Measurements from ENCODE around the gene TTC28. TPM values are rescaled to one million over a fixed set of nuclear protein-coding genes. Genes with fewer than 3 reads are reported as not detected.

The TTC28 gene
- total and polyA plus RNA-seq, 12 donors, result 2.1 to 27.7 (median 20.4) TPM

- no peak for TF ChIP-seq CTCF (IDR thresholded peaks at IDR 0.05)
- no peak for ATAC-seq
- intact Hi-C loops (cut with DNase I), result loop anchor here in 1 of 10 donors (10.0 kb wide), 1 partner anchor 1260 kb away; no protein-coding TSS in a partner anchor
- DNase-seq, result no peak
- Histone ChIP-seq H3K4me1 (peaks cover under 1 to 32% (median 13%) of the 10 kb centered on the region in 9 donors), H3K36me3 (peaks cover 0 to 37% (median 0%) of the 10 kb centered on the region in 9 donors), H3K9me3 (no peaks in the 10 kb centered on the region), H3K27ac (no peak overlapping the region), H3K4me3 (no peak overlapping the region), H3K27me3 (no peaks in the 10 kb centered on the region)
- 92 to 93% methylated on average over 18 of the region's 18 CpGs for WGBS, 2 donors
Observed at GRCh38 chr22:28014211-28015045, 665.2 kb downstream of the TTC28 start.

GRCh38 chr22:28013611-28014010 lies 666.0 kb downstream of the TTC28 start:
- Histone ChIP-seq H3K9me3 (no peaks in the 10 kb centered on the region), H3K27ac (no peak overlapping the region), H3K4me1 (peaks cover 4 to 32% (median 17%) of the 10 kb centered on the region in 9 donors), H3K36me3 (peaks cover 0 to 37% (median 0%) of the 10 kb centered on the region in 9 donors), H3K4me3 (no peak overlapping the region), H3K27me3 (no peaks in the 10 kb centered on the region)
- ATAC-seq (no peak), DNase-seq (no peak)
- WGBS, 2 donors, result 93 to 94% methylated on average over 12 of the region's 12 CpGs
- intact Hi-C loops (cut with DNase I), result loop anchor here in 1 of 10 donors (10.0 kb wide), 1 partner anchor 1259 kb away; no protein-coding TSS in a partner anchor
- no peak for TF ChIP-seq CTCF (IDR thresholded peaks at IDR 0.05)

- H3K27me3 ChIP-seq, result no peaks in the 10 kb centered on the region
- peaks cover 4 to 30% (median 17%) of the 10 kb centered on the region in 9 donors for H3K4me1 ChIP-seq
- no peak overlapping the region for H3K4me3 ChIP-seq
- intact Hi-C loops (cut with DNase I), result loop anchor here in 1 of 10 donors (10.0 kb wide), 1 partner anchor 1258 kb away; no protein-coding TSS in a partner anchor
- no peaks in the 10 kb centered on the region for H3K9me3 ChIP-seq
- TF ChIP-seq CTCF (IDR thresholded peaks at IDR 0.05), result no peak
- no peak for ATAC-seq
- 79 to 84% methylated on average over 7 of the region's 7 CpGs for WGBS, 2 donors
- DNase-seq, result no peak
- no peak overlapping the region for H3K27ac ChIP-seq
- H3K36me3 ChIP-seq, result peaks cover 0 to 37% (median 0%) of the 10 kb centered on the region in 9 donors
Observed at GRCh38 chr22:28012832-28013460, 666.7 kb downstream of the TTC28 start.

GRCh38 chr22:28009272-28009827 lies 670.3 kb downstream of the TTC28 start:
- DNase-seq (peak; percentile 75 to 77), ATAC-seq (peak; percentile 73 to 83 (median 78))
- TF ChIP-seq CTCF (IDR thresholded peaks at IDR 0.05), result peak; percentile 86 to 99 (median 98)
- Histone ChIP-seq H3K4me3 (no peak overlapping the region), H3K4me1 (peaks cover 0 to 30% (median 17%) of the 10 kb centered on the region in 9 donors), H3K27ac (no peak overlapping the region), H3K36me3 (peaks cover 0 to 47% (median 0%) of the 10 kb centered on the region in 9 donors), H3K27me3 (no peaks in the 10 kb centered on the region), H3K9me3 (no peaks in the 10 kb centered on the region)
- WGBS, 2 donors, result 12 to 15% methylated on average over 14 of the region's 14 CpGs
- intact Hi-C loops (cut with DNase I), result loop anchor here in 9 of 10 donors (1.0 to 10.0 kb wide), 7 partner anchors 121 to 1255 kb away; no protein-coding TSS in a partner anchor
